PC-9 (cell line): Measurements from ENCODE around the gene ACVR1. TPM values are rescaled to one million over a fixed set of nuclear protein-coding genes. Genes with fewer than 3 reads are reported as not detected.

ENCODE experiments used
- BruUV-seq: library from RNA; stranded (reverse); fragments of 400-500 nt; replicated peaks from 2 replicates; lab custom pipeline; 2021; lab: Mats Ljungman, UMichigan
- CTCF ChIA-PET: fragments of 300-600 bp; sonication (Branson Sonifier 250); formaldehyde crosslinking; loops from one replicate; lab custom pipeline; 2022; ENCODE audit warnings: antibody characterized with exemption; lab: Charles Lee
- POLR2A ChIA-PET: fragments of 300-600 bp; sonication (Branson Sonifier 250); formaldehyde crosslinking; loops from one replicate; lab custom pipeline; 2022; ENCODE audit warnings: antibody characterized with exemption; ENCODE audit not compliant: unreplicated experiment; lab: Charles Lee
- DNase-seq, 2 experiments: peaks; one replicate each; pipeline versions ENCODE4 v3.0.0 to v3.0.0-alpha.2; 2015 to 2022; ENCODE audit warnings: mixed read lengths in 1 of 2
- H2AFZ ChIP-seq: fragments of 200-600 bp; sonication (generic); 2 replicates; pipeline ENCODE4 v1.8.1; 2017; ENCODE audit warnings: antibody characterized with exemption
- H3F3A ChIP-seq: fragments of 200-600 bp; sonication (generic); 2 replicates; pipeline ENCODE4 v1.8.1; 2017; ENCODE audit warnings: antibody characterized with exemption, mild to moderate bottlenecking, low read depth; ENCODE audit not compliant: insufficient read depth
- H3K27ac ChIP-seq: fragments of 200-600 bp; sonication (generic); 2 replicates; pipeline ENCODE4 v1.6.1; 2016; ENCODE audit warnings: mixed run types
- H3K27me3 ChIP-seq: fragments of 200-600 bp; sonication (generic); 2 replicates; pipeline ENCODE4 v1.6.1; 2016; ENCODE audit warnings: low read depth, mixed run types; ENCODE audit not compliant: insufficient read depth
- H3K36me3 ChIP-seq: fragments of 200-600 bp; sonication (generic); 2 replicates; pipeline ENCODE4 v1.6.1; 2016; ENCODE audit warnings: low read depth, mixed run types
- H3K4me1 ChIP-seq: fragments of 200-600 bp; sonication (generic); replicated peaks from 2 replicates; pipeline ENCODE4 v1.6.1; 2016; ENCODE audit warnings: mixed run types; ENCODE audit not compliant: insufficient read depth
- H3K4me2 ChIP-seq: fragments of 200-600 bp; sonication (generic); 2 replicates; pipeline ENCODE4 v1.6.1; 2017; ENCODE audit warnings: mixed run types
- H3K4me3 ChIP-seq: fragments of 200-600 bp; sonication (generic); 2 replicates; pipeline ENCODE4 v1.6.1; 2016; ENCODE audit warnings: mixed run types
- H3K79me2 ChIP-seq: fragments of 200-600 bp; sonication (generic); 2 replicates; pipeline ENCODE4 v1.6.1; 2017; ENCODE audit warnings: low read depth, mixed run types
- H3K9me2 ChIP-seq: fragments of 200-600 bp; sonication (generic); 2 replicates; pipeline ENCODE4 v1.8.1; 2017; ENCODE audit warnings: mild to moderate bottlenecking; ENCODE audit not compliant: insufficient read depth
- H3K9me3 ChIP-seq: fragments of 200-600 bp; sonication (generic); 2 replicates; pipeline ENCODE4 v1.8.1; 2016; ENCODE audit warnings: low read depth; ENCODE audit not compliant: insufficient read depth
- H4K20me1 ChIP-seq: fragments of 200-600 bp; sonication (generic); 2 replicates; pipeline ENCODE4 v1.8.1; 2017; ENCODE audit not compliant: insufficient read depth
- CTCF ChIP-seq: fragments of 200-600 bp; sonication (generic); conservative IDR thresholded peaks from 2 replicates; pipeline ENCODE4 v1.6.1; 2017; ENCODE audit warnings: mixed run types, antibody characterized with exemption, mild to moderate bottlenecking, moderate library complexity
- EZH2 ChIP-seq: fragments of 200-600 bp; sonication (generic); IDR thresholded peaks from 2 replicates; pipeline ENCODE4 v1.8.0; 2017; ENCODE audit warnings: antibody characterized with exemption, low read depth
- intact Hi-C: fragments of 100-400 bp; cut with micrococcal nuclease; formaldehyde crosslinking; loops from one replicate; pipeline ENCODE4 v1.10.0; 2022; ENCODE audit not compliant: unreplicated experiment
- total RNA-seq: library from RNA; stranded (reverse); gene quantifications from 2 replicates; pipeline ENCODE4 v1.2.3, GENCODE V29; 2021

ACVR1 gene
- total RNA-seq, 1 experiment from 2014 or later, result 8.9 TPM

DNA sequence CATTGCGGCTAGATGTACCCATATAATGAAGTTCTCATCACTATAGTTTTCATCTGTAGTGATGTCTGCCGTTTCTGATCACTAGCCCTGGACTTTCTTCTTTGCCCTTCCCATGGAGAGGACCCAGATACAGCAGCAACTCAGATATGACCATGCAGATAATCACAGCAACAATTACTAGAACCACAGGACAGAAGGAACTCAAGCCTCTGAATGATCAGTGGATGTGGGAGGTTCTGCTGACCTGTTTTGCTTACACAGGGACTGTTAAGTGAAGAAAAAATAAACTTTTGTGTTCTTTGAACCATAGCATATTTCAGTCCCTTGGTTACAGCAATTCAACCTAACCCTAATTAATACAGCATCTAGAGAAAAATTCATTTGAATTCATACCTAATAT is 62.7 kb downstream of the ACVR1 start:
- Histone ChIP-seq H3K79me2 (no peaks in the 10 kb centered on the region), H3K27me3 (no peaks in the 10 kb centered on the region), H3K4me2 (no peak overlapping the region), H2AFZ (no peak overlapping the region), H3K4me3 (no peak overlapping the region), H3K36me3 (no peaks in the 10 kb centered on the region), H3K9me2 (no peaks in the 10 kb centered on the region), H3F3A (no peaks in the 10 kb centered on the region), H3K9me3 (no peaks in the 10 kb centered on the region), H4K20me1 (no peaks in the 10 kb centered on the region), H3K4me1 (no peaks in the 10 kb centered on the region), H3K27ac (no peak overlapping the region)
- DNase-seq, result no peak
- TF ChIP-seq CTCF (no peak), EZH2 (no peak)
- intact Hi-C loops, result no loop called here
- no TSS peak for BruUV-seq
- POLR2A ChIA-PET, result no interaction called here
- CTCF ChIA-PET, result no interaction called here

DNA sequence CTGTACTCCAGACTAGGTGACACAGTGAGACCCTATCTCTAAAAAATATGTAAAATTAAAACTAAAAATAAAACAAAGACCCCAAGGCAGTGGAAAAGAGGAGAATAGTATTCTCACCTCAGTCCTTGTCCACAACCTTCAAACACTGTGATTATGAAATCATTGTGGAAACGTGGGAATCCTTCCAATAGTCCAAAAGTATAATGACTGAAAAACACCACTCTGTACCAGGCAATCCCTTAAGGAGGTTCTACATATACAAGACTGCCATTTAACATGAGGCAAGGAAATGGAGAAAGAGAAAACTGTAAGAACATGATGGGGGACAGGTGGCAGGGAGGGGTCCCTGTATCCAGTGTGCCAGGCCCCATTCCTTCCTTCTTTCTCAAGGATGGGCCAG is 66.1 kb downstream of the ACVR1 start:
- H2AFZ ChIP-seq, result no peak overlapping the region
- H3K27ac ChIP-seq, result no peak overlapping the region
- H3F3A ChIP-seq, result no peaks in the 10 kb centered on the region
- no peaks in the 10 kb centered on the region for H3K27me3 ChIP-seq
- H3K9me3 ChIP-seq, result no peaks in the 10 kb centered on the region
- H3K9me2 ChIP-seq, result no peaks in the 10 kb centered on the region
- no TSS peak for BruUV-seq
- H3K4me3 ChIP-seq, result no peak overlapping the region
- intact Hi-C loops, result no loop called here
- H3K36me3 ChIP-seq, result no peaks in the 10 kb centered on the region
- TF ChIP-seq EZH2 (no peak), CTCF (no peak)
- no peaks in the 10 kb centered on the region for H3K79me2 ChIP-seq
- no peak for DNase-seq
- CTCF ChIA-PET, result no interaction called here
- H4K20me1 ChIP-seq, result no peaks in the 10 kb centered on the region
- H3K4me1 ChIP-seq, result no peaks in the 10 kb centered on the region
- H3K4me2 ChIP-seq, result no peak overlapping the region
- POLR2A ChIA-PET, result interaction anchor here (0.6 kb wide), 1 partner anchor 41 kb away, joined by 12 read pairs; no protein-coding TSS in a partner anchor

- Histone ChIP-seq H3K4me2 (no peak overlapping the region), H3K9me3 (no peaks in the 10 kb centered on the region), H3F3A (no peaks in the 10 kb centered on the region), H3K79me2 (no peaks in the 10 kb centered on the region), H3K4me3 (no peak overlapping the region), H3K27me3 (no peaks in the 10 kb centered on the region), H3K4me1 (no peaks in the 10 kb centered on the region), H3K9me2 (no peaks in the 10 kb centered on the region), H4K20me1 (no peaks in the 10 kb centered on the region), H3K36me3 (no peaks in the 10 kb centered on the region), H3K27ac (no peak overlapping the region), H2AFZ (no peak overlapping the region)
- DNase-seq, result no peak
- ChIA-PET POLR2A (no interaction called here), CTCF (no interaction called here)
- intact Hi-C loops, result no loop called here
- BruUV-seq, result no TSS peak
- TF ChIP-seq EZH2 (no peak), CTCF (no peak)
Measured at GRCh38 chr2:157809212-157809611, 66.9 kb downstream of the ACVR1 start.
